ENCODE results near the gene ALOXE3. TPM values are rescaled to one million over a fixed set of nuclear protein-coding genes. Genes with fewer than 3 reads are reported as not detected.

ALOXE3 gene
- total and polyA plus RNA-seq, 2 of the 8 experiments (the other 6 are each of a cell fraction or from before 2014, with no cell fraction given) = 0.26 TPM; not detected in 1

DNA sequence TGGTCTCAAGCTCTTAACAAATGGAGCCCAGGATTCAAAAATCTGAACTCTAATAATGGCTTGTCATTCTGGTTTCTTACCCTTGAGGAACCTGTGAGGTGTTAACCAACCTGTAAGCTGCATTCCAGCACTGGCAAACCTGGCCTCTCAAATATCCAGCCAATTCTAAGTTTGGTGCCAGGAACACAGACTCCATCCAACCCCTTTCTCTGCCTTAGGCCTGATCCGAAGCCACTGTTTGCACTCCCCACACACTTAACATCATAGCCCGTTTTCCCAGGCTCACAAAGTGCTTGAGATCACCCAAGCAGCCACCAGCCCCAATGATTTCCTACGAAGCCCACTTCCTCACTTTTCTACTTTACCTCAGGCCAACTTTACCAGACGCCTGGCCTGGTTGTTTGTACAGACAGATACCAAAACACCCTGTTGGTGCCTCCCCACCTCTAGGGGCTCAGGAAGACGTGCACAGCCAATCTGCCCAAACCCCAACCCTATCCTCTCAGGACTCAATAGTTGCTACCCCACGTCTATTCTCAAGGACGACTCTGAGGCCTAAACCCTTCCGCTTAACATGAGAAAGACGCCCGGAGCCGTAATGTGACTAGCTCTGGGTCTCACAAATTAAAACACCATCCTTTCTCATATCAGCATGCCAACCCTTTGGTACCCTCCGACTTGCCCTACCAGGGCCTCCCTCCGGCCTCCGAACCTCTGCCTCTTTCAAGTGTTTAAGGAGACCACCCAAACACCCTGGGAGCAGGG is 37.1 kb upstream of the ALOXE3 start:
- Histone ChIP-seq H3K23me2 (ENCODE audit: low read depth, low read length) (peaks cover 21% of the 10 kb centered on the region), H2BK15ac (ENCODE audit: low read length) (no peak overlapping the region), H4K20me1 (replicated peaks in 1 of 2; ENCODE audit: control insufficient read depth in 1 of 2, insufficient read depth in 2 of 2, low read length in 2 of 2) (peaks cover 0 to 7% of the 10 kb centered on the region in 2 experiments), H3K14ac (ENCODE audit: insufficient read length) (no peak overlapping the region), H3K4me2 (ENCODE audit: insufficient read depth in 1 of 2, low read depth in 2 of 2, low read length in 2 of 2) (peak overlapping the region; percentile 96 to 100), H3K27me3 (replicated peaks in 1 of 4; ENCODE audit: control insufficient read depth in 3 of 4, extremely low read depth in 1 of 4, insufficient read depth in 3 of 4, low read length in 3 of 4) (no peaks in the 10 kb centered on the region), H3K79me2 (ENCODE audit: control insufficient read depth in 1 of 2, insufficient read depth in 2 of 2, low read length in 2 of 2) (peaks cover 0 to under 1% of the 10 kb centered on the region in 2 experiments; a peak in 1 of 4 replicates), H2AFZ (ENCODE audit: low read length) (no peak overlapping the region), H3K9me3 (ENCODE audit: insufficient read depth in 2 of 2, low read depth in 1 of 2, low read length in 1 of 2) (no peaks in the 10 kb centered on the region), H3K4me3 (ENCODE audit: extremely low read depth in 1 of 4, insufficient read depth in 2 of 4, low read depth in 3 of 4, low read length in 4 of 4) (peak overlapping the region; percentile 76 to 93 (median 85)), H4K91ac (replicated peaks; ENCODE audit: insufficient read length, low read length) (no peak overlapping the region), H3K18ac (ENCODE audit: extremely low read depth, low read length) (no peak overlapping the region), H4K8ac (ENCODE audit: extremely low read depth, insufficient read depth, low read length) (peak overlapping the region; percentile 96; the same call in 1 of the 2 replicates), H2BK120ac (replicated peaks; ENCODE audit: low read depth, low read length) (no peak overlapping the region), H3K36me3 (ENCODE audit: control insufficient read depth in 2 of 4, insufficient read depth in 4 of 4, low read length in 3 of 4) (0 out of 8 replicates have a peak, but pooled peaks cover 0 to 3% (median 1%) of the 10 kb centered on the region in 4 experiments), H3K23ac (ENCODE audit: insufficient read length) (no peak overlapping the region), H2AK5ac (ENCODE audit: low read depth, low read length) (peak overlapping the region; percentile 93; the same call in 1 of the 2 replicates), H4K5ac (ENCODE audit: insufficient read length, low read depth, low read length) (no peak overlapping the region), H3K4me1 (replicated peaks in 1 of 4; ENCODE audit: control insufficient read depth in 3 of 4, insufficient read depth in 4 of 4, low read length in 3 of 4) (peaks cover 12 to 33% (median 19%) of the 10 kb centered on the region in 4 experiments), H3K56ac (replicated peaks; ENCODE audit: insufficient read length, low read depth, low read length) (no peak overlapping the region), H3K27ac (ENCODE audit: low read depth, low read length) (peak overlapping the region; percentile 89; the same call in 1 of the 2 replicates), H3K4ac (replicated peaks; ENCODE audit: insufficient read length, low read depth, low read length) (no peak overlapping the region), H2BK12ac (ENCODE audit: low read depth, low read length) (peak overlapping the region; percentile 91; the same call in 1 of the 2 replicates), H3K9ac (replicated peaks in 1 of 4; ENCODE audit: extremely low read depth in 1 of 4, low read depth in 3 of 4, low read length in 3 of 4) (peak overlapping the region; percentile 14 to 98 (median 88); a peak in 6 of 7 replicates), H2BK20ac (ENCODE audit: low read length) (no peak overlapping the region), H2BK5ac (ENCODE audit: low read depth, low read length) (peak overlapping the region; percentile 94; the same call in 1 of the 2 replicates), H3K79me1 (ENCODE audit: low read depth, low read length) (peaks cover 6% of the 10 kb centered on the region; the same call in 1 of the 2 replicates)
- no peak for DNase-seq (ENCODE audit: low read depth in 1 of 2, low spot score in 2 of 2)
- TF ChIP-seq, protein P1, sequence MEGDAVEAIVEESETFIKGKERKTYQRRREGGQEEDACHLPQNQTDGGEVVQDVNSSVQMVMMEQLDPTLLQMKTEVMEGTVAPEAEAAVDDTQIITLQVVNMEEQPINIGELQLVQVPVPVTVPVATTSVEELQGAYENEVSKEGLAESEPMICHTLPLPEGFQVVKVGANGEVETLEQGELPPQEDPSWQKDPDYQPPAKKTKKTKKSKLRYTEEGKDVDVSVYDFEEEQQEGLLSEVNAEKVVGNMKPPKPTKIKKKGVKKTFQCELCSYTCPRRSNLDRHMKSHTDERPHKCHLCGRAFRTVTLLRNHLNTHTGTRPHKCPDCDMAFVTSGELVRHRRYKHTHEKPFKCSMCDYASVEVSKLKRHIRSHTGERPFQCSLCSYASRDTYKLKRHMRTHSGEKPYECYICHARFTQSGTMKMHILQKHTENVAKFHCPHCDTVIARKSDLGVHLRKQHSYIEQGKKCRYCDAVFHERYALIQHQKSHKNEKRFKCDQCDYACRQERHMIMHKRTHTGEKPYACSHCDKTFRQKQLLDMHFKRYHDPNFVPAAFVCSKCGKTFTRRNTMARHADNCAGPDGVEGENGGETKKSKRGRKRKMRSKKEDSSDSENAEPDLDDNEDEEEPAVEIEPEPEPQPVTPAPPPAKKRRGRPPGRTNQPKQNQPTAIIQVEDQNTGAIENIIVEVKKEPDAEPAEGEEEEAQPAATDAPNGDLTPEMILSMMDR (IDR thresholded peaks at IDR 0.05; ENCODE audit: control extremely low read depth in 1 of 3, insufficient read depth in 1 of 3, low read depth in 1 of 3, low read length in 3 of 3) = no peak
- TF ChIP-seq NANOG (IDR thresholded peaks at IDR 0.05; ENCODE audit: insufficient read depth, low read depth, low read length, poor library complexity, severe bottlenecking) (no peak), POLR2A (IDR thresholded peaks at IDR 0.05; ENCODE audit: control extremely low read depth in 1 of 2, low read depth in 2 of 2, low read length in 2 of 2) (peak in 1 of 2 experiments; percentile 28; a peak in 1 of 3 replicates), GTF2F1 (IDR thresholded peaks at IDR 0.05; ENCODE audit: borderline replicate concordance, low read depth, low read length) (no peak), TCF12 (IDR thresholded peaks at IDR 0.05; ENCODE audit: low read depth, low read length) (no peak)
- ChIA-PET CTCF (ENCODE audit: partially characterized antibody) (interaction anchor here (1.2 to 10.3 kb wide), 4 partner anchors 12 to 76 kb away, joined by 3 to 133 read pairs (median 29); partner anchors contain the start of gene ALOXE3), POLR2A (ENCODE audit: partially characterized antibody) (interaction anchor here (1.0 to 15.7 kb wide), 12 partner anchors 8 to 468 kb away, joined by 3 to 289 read pairs (median 8); partner anchors contain the start of genes ALOXE3, AURKB, CTC1 and HES7)
- FAIRE-seq = no peak
- WGBS, 2 experiments (ENCODE audit: extremely low coverage in 1 of 2, insufficient coverage in 1 of 2, insufficient read length in 1 of 2, insufficient replicate concordance in 2 of 2, low coverage in 1 of 2, low lambda C conversion rate in 2 of 2, missing lambda C conversion rate in 1 of 2) = 48% methylated on average over 14 of the region's 14 CpGs; no CpG with 5 or more reads in 1 of the 2 experiments

All from H1 (cell line).